ENCODE data around the gene NCKAP5. TPM values are rescaled to one million over a fixed set of nuclear protein-coding genes. Genes with fewer than 3 reads are reported as not detected.
"Not testable (repeated sequence)": the region's sequence is repeated elsewhere in the genome, so short reads cannot be mapped to it uniquely, and the experiment has no call there.

Gene NCKAP5
- total RNA-seq, 1 donor from 2014 or later: 4.6 TPM

DNA sequence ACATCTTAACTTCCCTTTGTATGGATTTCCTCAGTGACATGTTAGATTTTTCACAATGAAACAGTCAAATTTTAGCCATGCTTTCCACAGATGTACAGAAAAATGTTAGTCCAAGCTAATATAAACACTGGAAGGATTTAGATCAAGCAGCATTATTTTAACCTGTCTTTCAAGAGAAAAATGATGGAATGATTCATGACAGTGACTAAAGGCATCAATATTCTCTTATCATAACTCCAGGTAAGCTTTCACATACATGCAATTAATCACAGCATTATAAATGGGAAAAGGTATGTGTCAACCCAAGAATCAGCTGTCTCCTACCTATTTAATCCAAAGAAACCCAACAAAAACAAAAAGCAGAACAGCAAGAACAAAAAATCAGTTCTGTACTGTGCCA is 92.7 kb downstream of the NCKAP5 start:
- DNase-seq (ENCODE audit: low spot score) (no peak), ATAC-seq (no peak)

DNA sequence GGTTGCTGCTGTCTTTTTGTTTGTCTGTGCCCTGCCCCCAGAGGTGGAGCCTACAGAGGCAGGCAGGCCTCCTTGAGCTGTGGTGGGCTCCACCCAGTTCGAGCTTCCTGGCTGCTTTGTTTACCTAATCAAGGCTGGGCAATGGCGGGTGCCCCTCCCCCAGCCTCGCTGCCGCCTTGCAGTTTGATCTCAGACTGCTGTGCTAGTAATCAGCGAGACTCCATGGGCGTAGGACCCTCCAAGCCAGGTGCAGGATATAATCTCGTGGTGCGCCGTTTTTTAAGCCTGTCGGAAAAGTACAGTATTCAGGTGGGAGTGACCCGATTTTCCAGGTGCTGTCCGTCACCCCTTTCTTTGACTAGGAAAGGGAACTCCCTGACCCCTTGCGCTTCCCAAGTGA is 97.8 kb downstream of the NCKAP5 start:
- not testable (repeated sequence) for ATAC-seq; DNase-seq (ENCODE audit: low spot score)

DNA sequence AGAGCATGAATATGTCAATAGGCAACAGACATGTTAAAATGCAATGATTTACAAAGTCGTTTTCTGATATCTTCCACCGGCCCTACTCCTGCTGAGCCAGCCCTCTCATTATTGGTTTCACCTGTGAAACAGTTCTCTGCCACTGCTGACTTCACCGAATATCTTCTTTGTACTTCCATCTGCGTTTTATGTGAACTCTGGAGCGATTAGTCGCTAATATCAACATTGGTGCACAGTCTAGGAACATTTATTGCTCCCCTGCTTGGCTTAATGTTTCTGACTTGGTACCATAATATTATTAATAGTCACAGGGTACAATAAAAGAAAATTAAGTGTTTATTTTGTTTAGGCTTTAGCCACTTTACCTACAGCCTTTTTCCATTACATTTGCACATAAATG is 105.5 kb downstream of the NCKAP5 start:
- ATAC-seq: no peak
- no peak for DNase-seq (ENCODE audit: low spot score)

DNA sequence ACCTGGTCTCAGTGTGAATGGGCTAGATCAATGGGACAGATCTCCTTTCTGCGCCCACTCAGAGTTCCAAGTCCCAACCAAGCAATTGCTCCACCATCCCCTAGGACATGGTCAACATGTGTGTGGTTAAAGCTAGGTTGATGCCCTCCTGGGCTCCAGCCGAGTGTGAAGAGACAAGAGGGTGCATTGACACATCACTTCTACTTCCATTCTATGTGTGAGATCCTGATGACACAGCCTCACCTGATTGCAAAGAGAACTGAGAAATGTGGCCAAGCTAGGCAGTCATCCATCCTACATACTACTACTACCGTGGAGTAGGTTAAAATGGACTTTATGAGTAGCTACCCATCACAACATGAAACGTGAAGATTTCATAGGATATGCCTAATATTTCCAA is 106.8 kb downstream of the NCKAP5 start:
- no peak for DNase-seq (ENCODE audit: low spot score)
- ATAC-seq: no peak

DNA sequence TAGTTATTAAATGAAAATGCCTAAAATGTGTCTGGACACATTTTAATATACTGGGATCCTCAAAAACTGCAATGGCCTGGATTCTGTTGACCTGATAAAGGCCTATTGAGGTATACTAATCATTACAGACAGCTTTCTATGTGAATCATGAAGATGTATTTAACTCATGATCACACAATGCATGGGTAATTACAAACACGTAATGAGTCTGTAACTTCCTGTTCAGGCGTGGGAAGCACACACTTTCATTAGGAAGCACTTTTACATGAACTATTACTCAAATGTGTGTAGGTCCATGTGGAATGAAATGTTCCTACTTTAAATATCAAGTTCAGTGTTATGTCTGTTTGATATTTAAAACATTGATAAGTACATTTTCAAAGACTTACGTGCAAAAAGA is 108.7 kb downstream of the NCKAP5 start:
- DNase-seq (ENCODE audit: low spot score): no peak
- ATAC-seq: no peak

DNA sequence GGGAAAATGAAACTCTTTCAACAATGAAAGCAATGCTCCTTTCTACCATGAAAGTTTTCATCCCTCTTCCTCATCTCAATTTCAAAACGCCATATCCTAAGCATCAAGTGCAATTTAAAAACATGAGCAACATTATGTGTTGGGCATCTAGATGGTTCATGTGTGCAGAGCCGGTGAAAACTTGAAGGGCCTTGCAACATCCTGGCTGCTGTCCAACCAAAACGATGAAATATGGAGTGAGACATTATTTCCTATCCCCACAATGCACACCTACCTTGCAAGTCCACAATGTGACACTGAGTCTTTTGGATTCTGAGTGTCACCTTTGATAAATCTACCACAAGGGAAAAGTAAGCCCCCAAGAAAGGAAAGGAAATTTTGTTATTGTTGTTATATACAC is 110.0 kb downstream of the NCKAP5 start:
- no peak for ATAC-seq
- DNase-seq (ENCODE audit: low spot score): no peak

DNA sequence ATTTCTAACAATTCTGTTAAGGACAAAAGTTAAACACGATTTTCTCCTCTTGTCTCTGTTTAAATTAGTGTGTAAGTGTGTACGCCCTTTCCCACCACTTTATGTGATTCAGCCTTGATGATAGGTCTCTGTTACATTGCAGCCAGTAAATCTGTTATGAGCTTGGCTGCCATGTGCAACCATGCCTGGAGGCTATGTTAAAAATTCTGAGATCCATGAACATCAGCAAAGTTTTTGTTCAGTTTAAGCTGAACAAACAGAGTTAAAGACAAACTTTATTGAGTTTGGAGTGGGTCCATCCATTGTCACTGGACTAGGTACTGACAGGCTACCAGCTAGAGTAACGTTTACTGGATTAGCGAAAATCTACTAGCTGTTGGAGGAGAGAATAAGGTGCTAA is 110.4 kb downstream of the NCKAP5 start:
- ATAC-seq: no peak

DNA sequence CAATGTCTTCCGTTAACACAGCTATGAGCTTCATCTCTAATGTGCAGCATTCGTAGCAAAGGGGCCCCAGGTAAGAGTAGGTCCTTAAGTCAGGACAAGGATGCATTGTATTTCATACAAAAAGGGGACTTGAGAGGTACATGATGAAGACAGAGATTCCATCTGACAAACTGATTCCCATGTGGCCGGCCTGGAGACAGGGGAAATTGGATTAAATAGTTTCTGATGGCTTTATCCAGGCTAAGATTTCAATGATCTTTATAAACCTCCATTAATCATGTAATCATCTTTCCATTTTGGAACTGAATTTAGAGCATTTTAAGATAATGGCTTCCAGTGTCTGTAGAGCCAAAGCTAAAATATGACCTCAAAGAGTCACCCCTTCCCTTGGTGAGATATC is 111.3 kb downstream of the NCKAP5 start:
- DNase-seq (ENCODE audit: low spot score) (no peak), ATAC-seq (no peak)

More for the DNA sequence above, 110.4 kb downstream of the NCKAP5 start:
- DNase-seq (ENCODE audit: low spot score): no peak

DNA sequence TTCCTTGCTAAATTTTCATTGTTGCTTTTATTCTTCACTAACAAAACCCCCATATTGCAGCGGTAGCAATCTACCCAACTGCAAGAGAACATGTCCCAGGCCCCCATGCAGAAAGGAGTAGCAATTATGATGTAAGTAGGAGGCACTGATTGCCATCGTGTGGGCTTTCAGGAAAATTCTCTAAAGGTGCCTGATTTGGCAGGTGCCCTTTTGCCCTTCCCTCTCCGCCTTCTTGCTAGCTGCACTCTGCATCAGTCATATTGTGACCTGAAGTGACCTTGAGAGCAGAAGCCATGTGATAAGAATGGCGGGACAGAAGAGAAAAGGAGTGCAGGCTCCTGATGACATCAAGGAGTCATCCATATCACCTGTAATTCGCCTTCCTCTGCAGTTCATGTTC is 112.1 kb downstream of the NCKAP5 start:
- ATAC-seq: no peak
- DNase-seq (ENCODE audit: low spot score): no peak

DNA sequence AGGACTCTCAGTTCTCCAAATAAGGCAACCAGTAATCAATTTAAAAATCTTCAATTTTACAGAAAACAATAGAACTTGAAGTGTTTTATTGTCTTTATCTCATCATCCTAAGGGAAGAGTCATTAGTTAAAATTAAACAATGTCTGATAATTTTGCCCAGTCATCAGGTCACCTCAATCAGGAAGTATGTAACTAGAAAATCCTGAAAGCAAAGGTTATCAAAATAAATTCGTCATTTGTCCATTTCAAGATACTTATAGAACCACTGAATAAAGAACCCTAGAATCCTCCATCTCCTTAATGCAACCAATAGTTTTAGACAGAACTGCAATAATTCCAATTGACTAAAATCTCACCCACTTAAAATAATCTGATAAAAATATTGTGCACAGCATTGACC is 115.2 kb downstream of the NCKAP5 start:
- DNase-seq (ENCODE audit: low spot score) (no peak), ATAC-seq (no peak)

DNA sequence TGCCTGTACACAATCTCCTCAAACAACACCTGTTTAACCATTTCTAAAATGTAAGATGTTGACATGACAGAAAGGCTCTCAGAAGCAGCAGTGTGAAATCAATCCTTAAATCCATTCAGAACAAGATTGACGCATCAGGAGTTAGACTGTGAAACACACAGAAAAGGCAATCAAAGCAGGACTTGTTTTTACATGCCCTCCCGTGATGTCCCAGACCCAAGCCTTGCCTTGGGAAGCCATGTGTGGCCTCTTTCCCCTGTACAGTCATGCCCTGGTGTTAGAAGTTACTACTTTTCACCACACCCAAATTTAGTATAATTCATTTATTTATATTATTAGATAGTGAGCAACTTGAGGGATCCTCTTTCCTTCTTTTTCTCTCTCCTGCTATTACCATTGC is 115.7 kb downstream of the NCKAP5 start:
- no peak for ATAC-seq
- DNase-seq (ENCODE audit: low spot score): no peak

DNA sequence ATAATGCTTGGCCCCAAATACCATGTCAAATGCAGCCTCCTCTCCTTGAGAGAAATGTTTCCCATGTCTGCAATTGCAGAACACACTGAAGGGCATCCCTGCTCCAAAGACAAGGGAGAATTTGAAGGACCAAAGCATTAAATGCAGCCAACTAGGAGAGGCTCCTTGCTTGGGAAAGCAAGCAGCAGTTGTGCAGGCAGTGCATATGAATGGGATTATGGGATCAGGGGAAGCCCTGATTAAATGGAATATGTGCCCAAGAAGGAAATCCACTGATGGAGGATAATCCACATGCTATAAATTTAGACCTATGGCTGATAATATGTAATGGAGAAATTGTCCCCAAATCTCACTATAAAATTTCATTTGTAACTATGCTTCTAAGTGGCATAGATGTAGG is 116.1 kb downstream of the NCKAP5 start:
- DNase-seq (ENCODE audit: low spot score) (no peak), ATAC-seq (no peak)

DNA sequence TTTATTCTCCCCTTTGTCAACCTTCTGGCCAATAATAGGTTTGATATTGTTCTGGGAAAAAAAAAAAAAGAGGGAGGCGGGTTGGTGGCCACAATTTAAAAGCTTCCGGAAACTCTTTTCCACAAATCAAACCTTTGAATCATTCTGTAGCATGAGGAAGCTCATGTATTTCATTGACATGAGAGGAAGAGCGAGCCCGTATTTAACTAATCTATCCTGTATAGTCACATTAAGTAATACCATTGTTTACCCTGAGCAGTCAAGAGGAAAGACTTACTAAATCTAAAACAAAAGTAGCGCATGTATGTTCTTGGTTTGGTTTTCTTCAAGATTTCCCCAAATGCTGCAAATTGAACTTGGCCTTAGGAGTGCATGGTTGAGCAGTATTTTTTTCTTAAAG is 120.1 kb downstream of the NCKAP5 start:
- ATAC-seq: no peak
- no peak for DNase-seq (ENCODE audit: low spot score)

DNA sequence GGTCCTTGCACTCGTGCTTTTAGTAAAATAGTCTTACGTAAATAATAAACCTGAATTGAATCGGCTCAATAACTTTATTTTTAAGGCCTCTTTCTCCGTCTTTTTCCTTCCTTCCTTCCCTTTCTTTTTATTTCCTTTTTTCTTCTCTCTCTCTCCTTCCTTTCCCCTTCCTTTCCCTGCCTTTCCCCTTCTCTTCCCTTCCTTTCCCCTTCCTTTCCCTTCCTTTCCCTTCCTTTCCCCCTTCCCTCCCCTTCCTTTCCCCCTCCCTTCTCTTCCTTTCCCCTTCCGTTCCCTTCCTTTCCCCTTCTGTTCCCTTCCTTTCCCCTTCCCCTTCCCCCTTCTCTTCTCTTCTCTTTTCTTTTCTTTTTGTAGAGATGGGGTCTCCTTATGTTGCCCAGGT is 121.0 kb downstream of the NCKAP5 start:
- ATAC-seq (no peak), DNase-seq (ENCODE audit: low spot score) (no peak)

DNA sequence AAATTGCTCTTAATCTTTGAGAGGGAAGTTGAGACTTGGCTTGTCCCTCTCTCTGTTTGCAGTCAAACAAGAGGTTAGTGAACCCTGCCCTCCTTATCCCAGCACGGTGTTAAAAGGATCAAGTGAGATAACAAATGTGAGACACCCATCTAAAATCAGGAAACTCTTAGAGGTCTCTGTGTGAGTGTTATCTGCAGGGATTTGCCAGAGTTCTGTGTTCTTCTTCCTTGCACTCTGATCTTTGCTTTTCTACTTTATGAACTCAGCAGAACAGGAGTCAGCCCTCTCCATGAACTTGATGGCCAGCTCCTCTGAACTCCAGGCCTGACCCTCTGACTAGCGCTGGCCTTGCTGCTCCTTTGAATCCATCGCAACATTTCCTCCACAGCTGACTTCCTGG is 123.8 kb downstream of the NCKAP5 start:
- peak; percentile 39 for ATAC-seq
- DNase-seq (ENCODE audit: low spot score): no peak

DNA sequence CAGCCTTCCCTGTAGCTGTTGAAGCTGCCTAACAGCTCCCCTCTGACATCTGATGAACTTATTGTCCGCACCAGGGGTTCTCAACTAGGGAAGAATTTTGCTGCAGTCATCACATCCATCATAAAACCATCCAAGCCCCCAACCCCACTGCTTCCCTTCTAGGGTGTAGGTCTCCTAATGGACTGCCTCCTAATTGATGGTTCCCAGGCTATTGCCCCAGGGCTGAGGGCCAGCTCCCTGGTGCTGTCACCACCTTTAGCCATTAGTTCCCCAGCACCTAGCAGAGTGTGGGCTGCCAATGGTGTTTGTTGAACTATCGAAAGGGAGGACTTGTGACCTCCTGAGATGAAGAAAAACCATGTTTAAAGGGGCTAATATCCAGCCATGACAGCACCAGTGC is 125.9 kb downstream of the NCKAP5 start:
- DNase-seq (ENCODE audit: low spot score) (no peak), ATAC-seq (no peak)

DNA sequence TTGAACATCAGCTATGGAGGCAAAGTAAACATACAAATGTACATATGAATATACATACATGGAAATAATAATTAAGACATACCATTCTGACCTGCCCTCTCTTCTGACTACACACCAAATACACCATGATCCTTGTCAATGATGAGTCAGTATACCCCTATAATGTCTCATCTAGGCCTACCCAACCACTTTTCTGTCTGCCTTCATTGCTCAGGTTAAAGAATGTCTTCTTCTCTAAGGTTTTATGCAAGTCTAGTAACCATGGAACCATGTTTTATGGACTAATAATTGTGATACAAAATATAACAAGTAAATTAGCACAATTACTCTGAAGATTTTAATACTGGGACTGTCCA is 128.7 kb downstream of the NCKAP5 start:
- no peak for DNase-seq (ENCODE audit: low spot score)
- no peak for ATAC-seq

DNA sequence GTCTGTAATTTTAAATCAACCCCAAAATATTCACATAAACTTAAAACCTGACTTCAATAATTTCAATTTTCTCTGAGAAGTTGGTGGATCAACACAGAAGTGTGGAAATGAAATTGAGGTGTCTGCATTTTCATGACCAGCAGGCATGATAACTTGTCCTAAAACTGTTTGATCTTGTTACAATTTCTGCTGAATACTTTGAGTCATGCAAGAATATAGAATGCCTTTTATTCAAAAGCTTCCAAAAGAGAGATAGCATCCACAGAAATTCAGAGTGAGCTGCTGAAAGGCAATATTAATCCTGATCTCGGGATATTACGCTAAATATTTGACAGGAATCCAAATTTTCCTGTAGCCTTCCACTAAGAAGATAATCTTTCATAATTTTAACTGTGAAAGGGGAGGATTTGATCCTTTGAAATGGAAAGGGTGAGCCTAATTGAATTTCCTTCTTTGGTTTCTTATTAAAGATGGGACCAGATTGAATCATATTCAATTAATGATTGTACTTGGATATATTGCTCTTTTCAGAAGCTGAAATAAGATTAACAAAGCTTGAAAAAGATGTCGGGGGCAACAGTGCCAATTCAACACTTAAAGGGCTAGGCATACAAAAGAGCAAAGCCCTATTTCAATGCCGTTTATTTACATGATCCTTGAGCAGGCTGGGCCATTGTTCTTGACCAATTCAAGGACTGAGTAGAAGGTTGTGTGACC is 129.3 kb downstream of the NCKAP5 start:
- DNase-seq (ENCODE audit: low spot score) (no peak), ATAC-seq (no peak)

DNA sequence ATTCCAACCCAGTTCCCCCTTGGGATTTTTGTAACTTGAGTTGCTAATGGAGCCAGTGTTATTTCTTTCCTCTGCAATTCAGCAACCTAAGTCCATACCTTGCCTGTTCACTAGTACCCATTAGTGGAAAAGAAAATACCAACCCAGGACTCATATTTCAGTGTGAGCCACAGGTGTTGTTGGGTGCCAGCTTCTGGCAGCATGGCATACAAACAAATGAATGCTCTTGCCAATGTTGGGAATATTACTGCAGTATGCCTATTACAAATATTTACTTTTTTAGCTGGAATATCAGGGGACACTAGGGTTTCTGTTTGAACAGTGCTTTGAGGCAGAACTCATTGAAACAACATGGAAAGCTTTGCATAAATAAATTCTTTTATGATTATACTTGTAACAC is 130.2 kb downstream of the NCKAP5 start:
- no peak for DNase-seq (ENCODE audit: low spot score)
- ATAC-seq: peak; percentile 55

DNA sequence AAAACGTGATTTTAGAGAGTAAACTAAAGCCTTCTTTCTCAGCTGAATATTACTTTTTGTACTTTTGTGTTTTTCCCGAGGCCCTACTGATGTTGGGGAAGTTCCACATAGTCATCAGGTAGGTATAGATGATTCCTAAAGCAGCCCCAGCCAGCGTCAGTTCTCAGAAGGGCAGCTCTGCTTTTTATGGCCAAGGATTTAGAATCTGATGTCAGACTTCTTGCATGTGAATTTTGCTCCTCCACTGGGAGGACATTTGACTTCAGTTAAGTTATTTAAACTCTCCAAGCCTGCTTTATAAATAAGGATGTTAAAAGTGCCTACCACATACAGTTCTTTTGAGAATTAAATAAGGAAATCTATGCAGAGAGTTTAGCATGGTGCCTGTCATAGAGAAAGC is 130.8 kb downstream of the NCKAP5 start:
- ATAC-seq (no peak), DNase-seq (ENCODE audit: low spot score) (no peak)

DNA sequence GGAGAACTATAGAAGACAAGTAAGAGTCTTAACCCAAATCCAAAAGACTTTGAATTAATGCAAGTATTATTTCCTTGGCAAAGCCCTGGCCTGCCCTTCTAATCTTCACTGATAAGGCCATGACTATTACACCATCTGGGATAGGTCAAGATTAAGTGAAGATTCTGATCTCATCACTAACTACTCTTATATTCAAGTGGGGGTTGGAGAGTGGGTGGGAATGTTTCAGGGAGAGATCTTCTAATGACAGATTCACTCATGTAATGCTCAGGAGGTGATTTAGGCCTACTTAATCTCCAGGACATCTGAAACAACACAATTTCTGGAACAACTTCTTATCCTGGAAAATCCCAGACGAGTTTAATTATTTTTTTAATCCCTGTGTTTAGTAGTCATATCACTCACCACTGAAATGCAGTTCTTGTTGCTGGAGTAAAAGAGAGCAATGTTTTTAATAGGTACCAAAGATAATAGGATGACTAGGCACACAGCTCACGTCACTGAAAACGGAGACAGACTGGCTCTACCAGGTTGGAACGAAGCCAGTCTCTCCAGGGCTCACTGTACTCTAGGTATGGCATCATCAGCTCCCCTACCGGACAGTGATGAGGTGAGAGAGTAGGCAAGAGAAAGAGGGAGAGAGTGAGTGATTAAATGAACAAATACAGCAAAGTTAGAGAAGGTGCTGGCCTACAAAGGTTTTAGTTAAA is 133.1 kb downstream of the NCKAP5 start:
- no peak for ATAC-seq
- no peak for DNase-seq (ENCODE audit: low spot score)

DNA sequence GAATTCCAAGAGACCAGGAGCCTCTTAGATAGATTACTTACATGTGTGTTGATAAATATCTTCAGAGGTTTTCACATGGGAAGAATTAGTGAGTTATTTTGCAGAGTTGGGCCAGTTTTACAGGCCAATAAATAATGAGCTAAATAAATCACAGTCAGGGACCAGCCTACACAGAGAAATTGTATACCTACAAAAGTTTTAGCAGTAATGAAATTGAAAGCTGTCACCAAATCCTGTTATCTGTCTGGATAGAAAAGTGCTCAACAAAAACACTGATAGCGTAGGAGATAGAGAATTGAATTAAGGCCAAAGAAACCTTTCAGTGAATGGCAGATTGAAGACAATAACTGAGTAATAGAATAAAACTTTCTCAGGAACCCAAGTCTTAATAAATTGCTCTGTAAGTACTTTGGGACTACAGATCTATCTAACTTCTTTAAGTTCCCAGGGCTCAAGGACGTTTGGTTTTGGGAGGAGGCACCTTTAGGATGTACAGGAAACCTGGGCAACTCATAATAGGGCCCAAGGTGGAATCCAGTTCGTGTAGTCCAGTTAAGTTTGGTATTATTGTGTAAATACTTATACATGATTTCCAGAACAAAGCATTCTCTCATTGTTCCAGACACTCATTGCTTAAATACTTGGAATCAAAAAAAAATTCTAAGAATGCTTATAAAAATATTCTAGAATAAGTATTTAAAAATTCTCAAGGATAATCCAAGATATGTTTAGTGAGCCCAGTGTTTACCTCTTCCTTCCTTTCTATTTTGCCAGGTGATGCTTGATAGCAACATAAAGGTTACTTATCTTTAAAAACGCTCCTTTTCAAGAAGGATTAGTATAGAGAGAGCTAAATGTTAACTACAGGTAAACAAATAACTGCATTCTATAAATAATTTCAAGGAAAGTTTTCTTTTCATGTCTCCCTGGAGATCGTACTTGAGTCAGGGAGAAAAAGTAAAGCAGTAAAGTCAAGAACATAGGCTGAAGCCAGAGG is 134.5 kb downstream of the NCKAP5 start:
- ATAC-seq: no peak
- DNase-seq (ENCODE audit: low spot score): no peak

Data from left lobe of liver (tissue), 2 donors.